GM06990 (cell line): Measurements from ENCODE around the gene CARD14.

Experiments used
- DNase-seq: peaks from one replicate; pipeline ENCODE4 v3.0.0-alpha.2; 2011; ENCODE audit not compliant: insufficient read length; ENCODE audit errors: extremely low read depth
- H3K27me3 ChIP-seq: replicated peaks from 2 replicates; pipeline ENCODE4 v1.6.0; 2011; ENCODE audit warnings: low read length; ENCODE audit not compliant: control insufficient read depth, insufficient read depth
- H3K36me3 ChIP-seq: 2 replicates; pipeline ENCODE4 v1.5.1; 2011; ENCODE audit warnings: low read length; ENCODE audit not compliant: control insufficient read depth, insufficient read depth
- H3K4me3 ChIP-seq: replicated peaks from 2 replicates; pipeline ENCODE4 v1.5.1; 2011; ENCODE audit warnings: low read depth, mild to moderate bottlenecking, control low read depth, low read length
- CTCF ChIP-seq: IDR thresholded peaks from 2 replicates; pipeline ENCODE4 v1.5.1; 2011; ENCODE audit warnings: low read length, control low read depth, mild to moderate bottlenecking, inconsistent platforms; ENCODE audit not compliant: insufficient read depth, poor library complexity, severe bottlenecking

CARD14 gene

GRCh38 chr17:80219013-80219762 lies 49.4 kb downstream of the CARD14 start:
- TF ChIP-seq CTCF: no peak
- H3K36me3 ChIP-seq: peaks cover 6% of the 10 kb centered on the region
- H3K4me3 ChIP-seq: peak overlapping the region; percentile 88
- H3K27me3 ChIP-seq: no peaks in the 10 kb centered on the region
- no peak for DNase-seq

GRCh38 chr17:80219763-80220053 lies 49.9 kb downstream of the CARD14 start:
- DNase-seq: peak; percentile 69
- TF ChIP-seq CTCF: no peak
- Histone ChIP-seq H3K4me3 (peak overlapping the region; percentile 88), H3K36me3 (peaks cover 5% of the 10 kb centered on the region), H3K27me3 (no peaks in the 10 kb centered on the region)

GRCh38 chr17:80220054-80220735 lies 50.4 kb downstream of the CARD14 start, which contains the start of the genes SGSH and SLC26A11:
Gene SGSH (minus strand): TSS chr17:80220333. CDS start chr17:80220313, 20 bp downstream.
Gene SLC26A11 (plus strand): TSS chr17:80220427. CDS start chr17:80221561, 1,134 bp downstream.
- no peaks in the 10 kb centered on the region for H3K27me3 ChIP-seq
- peak within 1 kb of the TSS; percentile 88 for H3K4me3 ChIP-seq
- DNase-seq: peak; percentile 54
- peaks cover 5% of the 10 kb centered on the region for H3K36me3 ChIP-seq
- no peak for TF ChIP-seq CTCF

- H3K4me3 ChIP-seq: peak overlapping the region; percentile 88
- H3K27me3 ChIP-seq: no peaks in the 10 kb centered on the region
- no peak for DNase-seq
- no peak for TF ChIP-seq CTCF
- peaks cover 5% of the 10 kb centered on the region for H3K36me3 ChIP-seq
Measured at GRCh38 chr17:80220736-80221215, 50.9 kb downstream of the CARD14 start.

GRCh38 chr17:80221351-80222105 lies 51.7 kb downstream of the CARD14 start:
- Histone ChIP-seq H3K36me3 (peaks cover 5% of the 10 kb centered on the region), H3K27me3 (no peaks in the 10 kb centered on the region), H3K4me3 (no peak overlapping the region)
- TF ChIP-seq CTCF: no peak
- DNase-seq: no peak
